NT2/D1 (cell line): ENCODE measurements around the gene AFMID.
A peak's percentile ranks its signal among the peaks of the same experiment; 100 is the strongest.

Experiments
- DNase-seq: peaks from one replicate; pipeline ENCODE4 v3.0.0-alpha.2; 2011; ENCODE audit warnings: low read depth, low spot score
- H3K27me3 ChIP-seq: 2 replicates; pipeline ENCODE4 v1.6.0; 2011; ENCODE audit warnings: mild to moderate bottlenecking; ENCODE audit not compliant: insufficient read length, insufficient read depth
- H3K36me3 ChIP-seq: 2 replicates; pipeline ENCODE4 v1.6.1; 2011; ENCODE audit warnings: mild to moderate bottlenecking, low read length, mixed read lengths; ENCODE audit not compliant: insufficient read depth, insufficient read length
- H3K4me1 ChIP-seq: 2 replicates; pipeline ENCODE4 v1.5.1; 2011; ENCODE audit not compliant: insufficient read depth, insufficient read length
- H3K4me3 ChIP-seq: 2 replicates; pipeline ENCODE4 v1.5.1; 2011; ENCODE audit warnings: low read depth; ENCODE audit not compliant: insufficient read length
- H3K9ac ChIP-seq: 2 replicates; pipeline ENCODE4 v1.6.0; 2011; ENCODE audit warnings: low read depth; ENCODE audit not compliant: insufficient read length
- H3K9me3 ChIP-seq: 2 replicates; pipeline ENCODE4 v1.5.1; 2011; ENCODE audit warnings: mild to moderate bottlenecking, low read length; ENCODE audit not compliant: insufficient read depth
- SUZ12 ChIP-seq: IDR thresholded peaks from 2 replicates; pipeline ENCODE4 v1.6.1; 2011; ENCODE audit not compliant: insufficient read length, insufficient read depth; ENCODE audit errors: extremely low read depth
- YY1 ChIP-seq: IDR thresholded peaks from 2 replicates; pipeline ENCODE4 v1.6.1; 2011; ENCODE audit not compliant: insufficient read length, insufficient read depth
- ZNF274 ChIP-seq: IDR thresholded peaks from 2 replicates; pipeline ENCODE4 v1.6.1; 2011; ENCODE audit warnings: mild to moderate bottlenecking, low read depth, low read length

Gene AFMID

DNA sequence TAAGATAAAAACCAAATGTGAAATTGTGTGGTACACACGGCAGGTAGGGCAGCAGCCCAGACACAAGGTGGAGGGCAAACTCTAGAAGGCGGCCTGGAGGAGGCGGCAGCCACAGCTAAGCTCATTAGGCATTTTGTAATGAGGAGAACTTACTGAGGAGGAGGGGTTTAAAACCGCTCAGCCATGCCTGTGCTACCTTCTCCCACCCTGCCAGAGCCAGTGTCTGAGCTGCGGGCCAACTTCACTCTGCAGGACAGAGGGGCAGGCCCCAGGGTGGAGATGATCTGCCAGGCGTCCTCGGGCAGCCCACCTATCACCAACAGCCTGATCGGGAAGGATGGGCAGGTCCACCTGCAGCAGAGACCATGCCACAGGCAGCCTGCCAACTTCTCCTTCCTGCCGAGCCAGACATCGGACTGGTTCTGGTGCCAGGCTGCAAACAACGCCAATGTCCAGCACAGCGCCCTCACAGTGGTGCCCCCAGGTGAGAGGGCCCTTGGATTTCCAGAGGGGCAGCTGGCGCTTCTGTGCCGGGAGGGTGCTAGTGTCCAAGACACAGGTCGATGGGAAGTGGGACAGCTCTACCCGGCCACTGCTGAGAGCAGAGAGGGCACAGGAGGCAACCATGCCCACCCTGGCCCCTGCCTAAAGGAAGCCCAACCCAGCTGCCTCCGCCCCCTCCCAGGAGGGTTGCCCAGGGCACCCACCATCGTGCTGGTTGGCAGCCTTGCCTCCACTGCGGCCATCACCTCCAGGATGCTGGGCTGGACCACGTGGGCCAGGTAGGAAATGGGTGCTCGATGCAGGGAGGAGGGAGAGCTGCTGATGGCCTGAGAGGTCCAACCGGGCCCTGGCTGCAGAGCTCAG is 23.0 kb upstream of the AFMID start:
- DNase-seq: no peak
- Histone ChIP-seq H3K9me3 (no peaks in the 10 kb centered on the region), H3K27me3 (no peaks in the 10 kb centered on the region), H3K4me1 (peaks cover 4% of the 10 kb centered on the region), H3K4me3 (no peak overlapping the region), H3K36me3 (no peaks in the 10 kb centered on the region), H3K9ac (no peak overlapping the region)
- TF ChIP-seq YY1 (no peak), ZNF274 (no peak), SUZ12 (no peak)

DNA sequence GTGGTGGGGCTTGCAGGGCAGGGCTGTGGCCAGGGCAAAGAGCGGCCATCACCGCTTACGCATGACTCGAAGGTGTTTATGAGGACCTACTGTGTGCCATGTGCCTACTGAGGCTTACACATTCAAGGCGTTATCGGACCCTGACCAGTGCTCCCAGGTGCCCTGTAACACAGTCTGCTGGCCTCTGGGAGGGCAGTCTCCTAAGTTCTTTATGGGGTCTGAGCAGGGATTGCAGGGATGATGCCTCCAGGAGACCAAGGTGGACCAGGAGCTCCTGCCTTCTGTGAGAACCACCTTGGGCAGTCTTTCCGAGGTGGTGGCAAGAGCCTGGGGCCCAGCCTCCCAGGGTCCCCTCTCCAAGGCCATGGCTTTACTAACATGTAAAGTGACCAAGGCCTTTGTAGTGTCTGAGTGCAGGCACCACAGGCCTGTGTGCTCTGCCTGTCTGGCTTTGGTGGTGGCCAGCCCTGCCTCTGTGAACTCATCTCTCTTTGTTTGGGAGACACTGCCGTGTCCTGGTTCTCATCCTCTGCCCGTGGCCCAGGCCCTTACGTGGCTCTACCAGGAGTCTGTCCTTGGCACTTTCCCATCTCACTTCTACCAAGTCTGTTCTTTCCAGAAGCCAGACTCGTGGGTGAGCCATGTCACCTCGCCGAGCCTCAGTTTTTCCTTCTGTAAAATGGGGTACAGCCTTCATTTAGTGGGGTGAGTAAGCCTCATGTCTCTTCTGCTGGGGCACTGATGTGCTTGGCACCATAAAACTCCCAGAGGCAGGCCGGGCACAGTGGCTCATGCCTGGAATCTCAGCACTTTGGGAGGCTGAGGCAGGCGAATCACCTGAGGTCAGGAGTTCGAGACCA is 22.2 kb upstream of the AFMID start:
- Histone ChIP-seq H3K36me3 (no peaks in the 10 kb centered on the region), H3K4me3 (no peak overlapping the region), H3K27me3 (no peaks in the 10 kb centered on the region), H3K9me3 (no peaks in the 10 kb centered on the region), H3K4me1 (peaks cover 12% of the 10 kb centered on the region), H3K9ac (no peak overlapping the region)
- no peak for TF ChIP-seq ZNF274
- no peak for TF ChIP-seq YY1
- TF ChIP-seq SUZ12: no peak
- no peak for DNase-seq

- H3K36me3 ChIP-seq: peaks cover 9% of the 10 kb centered on the region
- no peak for DNase-seq
- H3K4me1 ChIP-seq: peaks cover 20% of the 10 kb centered on the region
- no peak overlapping the region for H3K4me3 ChIP-seq
- no peaks in the 10 kb centered on the region for H3K27me3 ChIP-seq
- TF ChIP-seq YY1: no peak
- TF ChIP-seq ZNF274: no peak
- no peak for TF ChIP-seq SUZ12
- H3K9me3 ChIP-seq: no peaks in the 10 kb centered on the region
- H3K9ac ChIP-seq: no peak overlapping the region
Measured at GRCh38 chr17:78166416-78166815, 20.7 kb upstream of the AFMID start.

DNA sequence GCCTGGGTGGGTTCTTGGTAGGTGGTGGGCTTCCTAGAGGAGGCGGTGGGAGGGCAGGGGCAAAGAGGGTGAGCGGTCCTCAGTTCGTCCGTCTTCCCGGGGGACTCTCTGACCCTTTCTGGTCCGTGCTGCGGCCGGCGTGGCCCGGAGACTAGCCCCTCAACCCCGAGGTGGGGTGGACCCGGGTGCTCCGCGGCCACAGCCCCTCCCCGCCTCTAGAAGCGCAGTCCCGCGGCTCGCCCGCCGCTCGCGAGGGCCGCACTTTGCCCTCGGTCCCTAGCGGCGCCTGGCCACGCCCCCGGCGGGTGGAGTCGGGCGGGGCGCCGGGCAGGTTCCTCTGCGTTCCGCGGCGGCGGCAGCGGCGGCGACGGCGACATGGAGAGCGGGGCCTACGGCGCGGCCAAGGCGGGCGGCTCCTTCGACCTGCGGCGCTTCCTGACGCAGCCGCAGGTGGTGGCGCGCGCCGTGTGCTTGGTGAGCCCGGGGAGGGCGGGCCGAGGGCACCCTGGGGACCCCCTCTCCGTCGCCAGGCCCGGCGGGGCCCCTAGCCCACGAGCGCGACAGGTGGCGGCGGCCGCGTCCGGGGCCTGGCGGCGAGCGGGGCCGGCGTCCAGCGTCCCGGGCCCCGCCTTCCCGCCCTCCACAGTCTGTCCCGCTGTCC is 18.8 kb upstream of the AFMID start, which contains the start of gene SYNGR2:
Gene SYNGR2, plus strand, starts transcription at position 340 of the 661 bp plus-strand sequence. Its CDS starts 36 bp downstream, at position 376.
- Histone ChIP-seq H3K36me3 (peaks cover 23% of the 10 kb centered on the region), H3K9ac (peak within 1 kb of the TSS; percentile 86), H3K9me3 (no peaks in the 10 kb centered on the region), H3K4me3 (peak within 1 kb of the TSS; percentile 73), H3K4me1 (peaks cover 29% of the 10 kb centered on the region), H3K27me3 (no peaks in the 10 kb centered on the region)
- DNase-seq: peak; percentile 61
- TF ChIP-seq YY1: no peak
- TF ChIP-seq SUZ12: no peak
- no peak for TF ChIP-seq ZNF274

DNA sequence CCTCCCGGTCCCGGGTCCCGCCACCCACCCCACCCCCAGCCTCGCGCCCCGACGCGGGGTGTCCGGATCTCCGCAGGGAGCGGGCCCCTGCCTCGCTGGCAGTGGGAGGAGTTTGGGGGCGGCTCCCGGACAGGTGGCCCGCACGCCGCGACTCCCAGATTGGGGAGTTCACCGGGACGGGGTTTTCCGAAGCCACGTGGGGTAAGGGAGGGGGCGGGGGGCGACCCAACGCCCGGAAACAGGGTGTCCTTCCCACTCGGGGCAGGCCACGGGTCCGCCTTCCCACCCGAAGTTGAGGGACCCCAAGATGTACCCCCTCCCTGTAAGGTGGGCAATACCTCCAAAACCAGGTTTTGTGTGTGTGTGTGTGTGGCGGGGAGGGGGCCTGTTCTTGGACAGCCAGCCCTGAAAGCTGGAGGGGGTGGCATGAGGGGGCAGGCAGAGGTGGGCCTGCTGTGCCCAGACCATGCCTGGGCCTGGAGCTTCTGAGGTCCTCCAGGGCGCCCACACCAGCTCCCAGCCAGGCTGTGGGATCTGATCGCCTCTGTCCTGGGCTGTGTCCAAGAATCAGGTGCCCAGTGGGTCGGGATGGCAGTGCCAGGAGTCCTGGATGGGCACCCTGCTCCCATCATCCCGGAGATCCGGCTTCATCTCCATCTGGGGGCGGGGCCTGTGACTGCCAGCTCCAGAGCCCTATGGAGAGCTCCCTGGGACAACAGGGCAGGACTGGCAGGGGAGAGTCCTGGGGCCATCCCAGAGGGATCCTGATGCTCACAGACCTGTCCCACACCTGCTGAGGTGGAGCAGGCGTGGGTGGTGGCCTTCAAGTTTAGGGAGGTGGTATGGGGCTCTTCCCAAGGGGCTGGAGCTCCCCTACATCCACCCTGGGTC is 18.0 kb upstream of the AFMID start:
- peaks cover 33% of the 10 kb centered on the region for H3K4me1 ChIP-seq
- no peaks in the 10 kb centered on the region for H3K27me3 ChIP-seq
- DNase-seq: no peak
- TF ChIP-seq YY1 (no peak), ZNF274 (no peak), SUZ12 (no peak)
- H3K9ac ChIP-seq: peak overlapping the region; percentile 86
- H3K9me3 ChIP-seq: no peaks in the 10 kb centered on the region
- peaks cover 30% of the 10 kb centered on the region for H3K36me3 ChIP-seq
- peak overlapping the region; percentile 73 for H3K4me3 ChIP-seq
